Activated CD4-positive, alpha-beta T cell treated with anti-CD3 and anti-CD28 coated beads for 36 hours (primary cell): ENCODE results near the gene COBLL1. TPM values are rescaled to one million over a fixed set of nuclear protein-coding genes. Genes with fewer than 3 reads are reported as not detected.

Experiments used
- ATAC-seq: fragments of 200-7000 bp; cut with Tn5 transposase; one replicate; pipeline ENCODE4 v1.10.0; 2021; ENCODE audit warnings: mild to moderate bottlenecking, moderate library complexity
- CTCF ChIA-PET: fragments of 350-600 bp; sonication (Branson Sonifier 250); formaldehyde crosslinking; loops from one replicate; lab custom pipeline; 2021; ENCODE audit warnings: antibody characterized with exemption; lab: Charles Lee
- POLR2A ChIA-PET: fragments of 350-600 bp; sonication (Branson Sonifier 250); formaldehyde crosslinking; loops from one replicate; lab custom pipeline; 2021; ENCODE audit warnings: antibody characterized with exemption, inconsistent platforms; lab: Charles Lee
- DNase-seq: peaks from one replicate; pipeline ENCODE4 v3.0.0-alpha.2; 2020
- H3K27ac Mint-ChIP-seq: one replicate; pipeline ENCODE4 v1.8.0; 2021; ENCODE audit warnings: mixed read lengths
- H3K27me3 Mint-ChIP-seq: one replicate; pipeline ENCODE4 v1.8.0; 2021; ENCODE audit warnings: mixed read lengths
- H3K36me3 Mint-ChIP-seq: one replicate; pipeline ENCODE4 v1.8.0; 2021; ENCODE audit warnings: low read depth, mixed read lengths
- H3K4me1 Mint-ChIP-seq: one replicate; pipeline ENCODE4 v1.8.0; 2021; ENCODE audit warnings: mixed read lengths
- H3K4me3 Mint-ChIP-seq: one replicate; pipeline ENCODE4 v1.8.0; 2021; ENCODE audit warnings: mild to moderate bottlenecking, moderate library complexity, mixed read lengths
- H3K9me3 Mint-ChIP-seq: one replicate; pipeline ENCODE4 v1.8.0; 2021; ENCODE audit warnings: low read depth, mixed read lengths
- intact Hi-C, 2 experiments: fragments of 100-400 bp; cut with DNase I in 1 of 2; cut with micrococcal nuclease in 1 of 2; formaldehyde crosslinking; loops; one replicate each; pipeline versions ENCODE4 v1.14.2 to v1.15.1; 2022 to 2024; cut with DNase I, micrococcal nuclease
- total RNA-seq, 2 experiments: library from RNA; stranded (reverse); gene quantifications; one replicate each; pipeline ENCODE4 v1.2.3, GENCODE V29; 2021

The COBLL1 gene
- total RNA-seq: not detected

- intact Hi-C loops: loop anchor here (2.0 to 5.0 kb wide), 2 partner anchors 105 kb away; no protein-coding TSS in a partner anchor
- Mint-ChIP-seq H3K27me3 (peaks cover 31% of the 10 kb centered on the region), H3K36me3 (no peaks in the 10 kb centered on the region), H3K27ac (no peak within 1 kb of the TSS), H3K4me1 (peaks cover 9% of the 10 kb centered on the region), H3K9me3 (no peaks in the 10 kb centered on the region), H3K4me3 (peak within 1 kb of the TSS; percentile 63)
- POLR2A ChIA-PET: no interaction called here
- DNase-seq (peak; percentile 61), ATAC-seq (peak; percentile 69)
- CTCF ChIA-PET: interaction anchor here (0.6 to 1.2 kb wide), 10 partner anchors 11 to 112 kb away, joined by 3 to 5 read pairs (median 3); no protein-coding TSS in a partner anchor
Observed at GRCh38 chr2:164841719-164842623, at the start of gene COBLL1. Gene COBLL1 (minus strand): TSS chr2:164841823. CDS start chr2:164841196, 627 bp downstream.

- H3K4me1 Mint-ChIP-seq: no peaks in the 10 kb centered on the region
- ChIA-PET POLR2A (no interaction called here), CTCF (no interaction called here)
- no peak overlapping the region for H3K4me3 Mint-ChIP-seq
- H3K36me3 Mint-ChIP-seq: no peaks in the 10 kb centered on the region
- ATAC-seq (no peak), DNase-seq (no peak)
- peaks cover 2% of the 10 kb centered on the region for H3K27me3 Mint-ChIP-seq
- H3K9me3 Mint-ChIP-seq: no peaks in the 10 kb centered on the region
- H3K27ac Mint-ChIP-seq: no peak overlapping the region
- intact Hi-C loops: no loop called here
Observed at GRCh38 chr2:164890544-164890943, 48.9 kb upstream of the COBLL1 start.

GRCh38 chr2:164888592-164888991 lies 47.0 kb upstream of the COBLL1 start:
- H3K9me3 Mint-ChIP-seq: no peaks in the 10 kb centered on the region
- intact Hi-C loops: no loop called here
- no peak for ATAC-seq
- H3K4me3 Mint-ChIP-seq: no peak overlapping the region
- no peaks in the 10 kb centered on the region for H3K36me3 Mint-ChIP-seq
- no peak for DNase-seq
- peaks cover 2% of the 10 kb centered on the region for H3K27me3 Mint-ChIP-seq
- ChIA-PET POLR2A (no interaction called here), CTCF (interaction anchor here (0.6 to 0.7 kb wide), 2 partner anchors 21 to 115 kb away, joined by 3 read pairs; no protein-coding TSS in a partner anchor)
- no peak overlapping the region for H3K27ac Mint-ChIP-seq
- no peaks in the 10 kb centered on the region for H3K4me1 Mint-ChIP-seq

GRCh38 chr2:164887434-164888144 lies 46.0 kb upstream of the COBLL1 start:
- ChIA-PET POLR2A (no interaction called here), CTCF (interaction anchor here (0.7 kb wide), 1 partner anchor 22 kb away, joined by 3 read pairs; no protein-coding TSS in a partner anchor)
- ATAC-seq (no peak), DNase-seq (no peak)
- Mint-ChIP-seq H3K4me1 (no peaks in the 10 kb centered on the region), H3K9me3 (no peaks in the 10 kb centered on the region), H3K27me3 (peaks cover 2% of the 10 kb centered on the region), H3K4me3 (no peak overlapping the region), H3K27ac (no peak overlapping the region), H3K36me3 (no peaks in the 10 kb centered on the region)
- intact Hi-C loops: no loop called here

- intact Hi-C loops: no loop called here
- ChIA-PET POLR2A (no interaction called here), CTCF (interaction anchor here (0.5 to 1.0 kb wide), 2 partner anchors 24 to 243 kb away, joined by 3 read pairs; no protein-coding TSS in a partner anchor)
- DNase-seq: no peak
- no peak overlapping the region for H3K4me3 Mint-ChIP-seq
- H3K9me3 Mint-ChIP-seq: no peaks in the 10 kb centered on the region
- no peaks in the 10 kb centered on the region for H3K36me3 Mint-ChIP-seq
- no peak for ATAC-seq
- H3K27me3 Mint-ChIP-seq: no peaks in the 10 kb centered on the region
- no peaks in the 10 kb centered on the region for H3K4me1 Mint-ChIP-seq
- H3K27ac Mint-ChIP-seq: no peak overlapping the region
Observed at GRCh38 chr2:164882276-164882675, 40.7 kb upstream of the COBLL1 start.

GRCh38 chr2:164881524-164881923 lies 39.9 kb upstream of the COBLL1 start:
- Mint-ChIP-seq H3K4me3 (no peak overlapping the region), H3K27ac (no peak overlapping the region), H3K36me3 (no peaks in the 10 kb centered on the region), H3K27me3 (peaks cover 2% of the 10 kb centered on the region), H3K9me3 (no peaks in the 10 kb centered on the region), H3K4me1 (no peaks in the 10 kb centered on the region)
- ChIA-PET POLR2A (no interaction called here), CTCF (interaction anchor here (0.5 to 1.2 kb wide), 3 partner anchors 25 to 244 kb away, joined by 3 to 4 read pairs (median 3); no protein-coding TSS in a partner anchor)
- ATAC-seq (no peak), DNase-seq (no peak)
- intact Hi-C loops: no loop called here

- no peak overlapping the region for H3K27ac Mint-ChIP-seq
- POLR2A ChIA-PET: no interaction called here
- CTCF ChIA-PET: interaction anchor here (0.6 to 0.7 kb wide), 2 partner anchors 38 to 294 kb away, joined by 3 to 5 read pairs; no protein-coding TSS in a partner anchor
- intact Hi-C loops: no loop called here
- H3K9me3 Mint-ChIP-seq: no peaks in the 10 kb centered on the region
- peaks cover 3% of the 10 kb centered on the region for H3K27me3 Mint-ChIP-seq
- ATAC-seq: no peak
- no peaks in the 10 kb centered on the region for H3K36me3 Mint-ChIP-seq
- no peaks in the 10 kb centered on the region for H3K4me1 Mint-ChIP-seq
- H3K4me3 Mint-ChIP-seq: no peak overlapping the region
- no peak for DNase-seq
Observed at GRCh38 chr2:164879901-164880535, 38.4 kb upstream of the COBLL1 start.

GRCh38 chr2:164877927-164878326 lies 36.3 kb upstream of the COBLL1 start:
- Mint-ChIP-seq H3K36me3 (no peaks in the 10 kb centered on the region), H3K27me3 (peaks cover 3% of the 10 kb centered on the region), H3K27ac (no peak overlapping the region), H3K4me1 (no peaks in the 10 kb centered on the region), H3K4me3 (no peak overlapping the region), H3K9me3 (no peaks in the 10 kb centered on the region)
- ChIA-PET POLR2A (no interaction called here), CTCF (no interaction called here)
- DNase-seq: no peak
- ATAC-seq: no peak
- intact Hi-C loops: no loop called here

- Mint-ChIP-seq H3K36me3 (no peaks in the 10 kb centered on the region), H3K4me3 (no peak overlapping the region), H3K27me3 (peaks cover 3% of the 10 kb centered on the region), H3K9me3 (no peaks in the 10 kb centered on the region), H3K27ac (no peak overlapping the region), H3K4me1 (no peaks in the 10 kb centered on the region)
- no peak for ATAC-seq
- intact Hi-C loops: no loop called here
- POLR2A ChIA-PET: no interaction called here
- DNase-seq: no peak
- CTCF ChIA-PET: interaction anchor here (0.6 kb wide), 1 partner anchor 345 kb away, joined by 3 read pairs; no protein-coding TSS in a partner anchor
Observed at GRCh38 chr2:164877169-164877568, 35.5 kb upstream of the COBLL1 start.

- Mint-ChIP-seq H3K9me3 (no peaks in the 10 kb centered on the region), H3K27me3 (peaks cover 3% of the 10 kb centered on the region), H3K36me3 (no peaks in the 10 kb centered on the region), H3K4me1 (no peaks in the 10 kb centered on the region), H3K27ac (no peak overlapping the region), H3K4me3 (no peak overlapping the region)
- DNase-seq: no peak
- no peak for ATAC-seq
- POLR2A ChIA-PET: no interaction called here
- intact Hi-C loops: no loop called here
- CTCF ChIA-PET: interaction anchor here (0.8 kb wide), 1 partner anchor 21 kb away, joined by 3 read pairs; no protein-coding TSS in a partner anchor
Observed at GRCh38 chr2:164875334-164876205, 33.9 kb upstream of the COBLL1 start.
